Esophagus squamous epithelium (tissue), 5 donors: ENCODE results near the gene FGF14. TPM values are rescaled to one million over a fixed set of nuclear protein-coding genes. Genes with fewer than 3 reads are reported as not detected.

Experiments
- DNase-seq: peaks from one replicate; lab custom pipeline; 2025; lab: John Stamatoyannopoulos, UW
- H3K27ac ChIP-seq, 4 donors: fragments of 200-600 bp; sonication (generic); one replicate each; pipeline ENCODE4 v1.5.1; 2016 to 2019; ENCODE audit warnings: mild to moderate bottlenecking in 1 of 4
- H3K27me3 ChIP-seq, 4 donors: fragments of 200-600 bp; sonication (generic); 1 replicate in 3 of 4; 2 replicates in 1 of 4; pipeline versions ENCODE4 v1.5.1 to v1.6.0; 2017 to 2021; ENCODE audit warnings: antibody characterized with exemption in 1 of 4
- H3K36me3 ChIP-seq, 3 donors: fragments of 200-600 bp; sonication (generic); one replicate each; pipeline ENCODE4 v1.5.1; 2016 to 2019
- H3K4me1 ChIP-seq, 3 donors: fragments of 200-600 bp; sonication (generic); one replicate each; pipeline ENCODE4 v1.5.1; 2017 to 2019
- H3K4me3 ChIP-seq, 4 donors: fragments of 200-600 bp; sonication (generic); 1 replicate in 3 of 4; 2 replicates in 1 of 4; pipeline ENCODE4 v1.5.1; 2016 to 2019; ENCODE audit warnings: mild to moderate bottlenecking in 2 of 4, moderate library complexity in 1 of 4
- H3K9me3 ChIP-seq, 3 donors: fragments of 200-600 bp; sonication (generic); one replicate each; pipeline ENCODE4 v1.5.1; 2016 to 2019
- CTCF ChIP-seq, 6 experiments: fragments of 450-650 bp in 4 of 6; fragments of 200-600 bp in 2 of 6; sonication (generic) in 2 of 6; IDR thresholded peaks; one replicate each; pipeline ENCODE4 v1.5.1; 2016 to 2019; ENCODE audit warnings: antibody characterized with exemption in 6 of 6, mild to moderate bottlenecking in 4 of 6, moderate library complexity in 4 of 6
- POLR2A ChIP-seq, 4 donors: fragments of 450-650 bp; IDR thresholded peaks; one replicate each; pipeline ENCODE4 v1.6.1; 2017; ENCODE audit warnings: antibody characterized with exemption in 4 of 4, mild to moderate bottlenecking in 4 of 4, moderate library complexity in 3 of 4
- WGBS, 2 donors: methylation state at CpG; one replicate each; pipeline ENCODE4 v1.1.5; 2018; 5-methylcytosine and 5-hydroxymethylcytosine counted together
- intact Hi-C: fragments of 100-400 bp; cut with DNase I; formaldehyde crosslinking; loops from one replicate; pipeline ENCODE4 v1.15.0; 2022
- total RNA-seq, 4 donors: library from RNA; depleted of rRNA; stranded (reverse); fragments of >200 nt; gene quantifications; one replicate each; pipeline ENCODE4 v1.1.0, GENCODE V29; 2016
- donor health status: DM: yes; HTN: yes; CAD: no.

Gene FGF14
- total RNA-seq, 4 donors from 2014 or later: 0.11 to 4.2 (median 1.0) TPM

DNA sequence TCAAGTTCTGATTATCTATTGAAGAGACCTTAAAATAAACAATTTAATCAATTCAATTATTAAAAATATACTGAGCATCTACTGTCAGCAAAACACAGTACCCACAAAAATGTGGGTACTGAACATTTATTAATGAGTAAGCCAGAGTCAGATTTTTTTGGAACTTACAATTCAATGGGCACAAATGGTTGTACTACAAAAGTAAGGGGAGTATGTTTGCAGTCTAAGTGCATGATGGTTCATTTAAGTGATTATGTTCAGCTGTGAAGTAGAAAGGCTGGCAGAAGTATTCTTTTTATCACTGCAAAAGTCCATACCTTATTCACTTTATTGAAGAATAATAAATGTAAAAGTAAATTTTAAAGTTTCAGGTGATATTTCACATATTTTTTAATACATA is 27.6 kb downstream of the FGF14 start:
- TF ChIP-seq CTCF (IDR thresholded peaks at IDR 0.05): no peak
- TF ChIP-seq POLR2A (IDR thresholded peaks at IDR 0.05): no peak
- DNase-seq: no peak
- Histone ChIP-seq H3K9me3 (no peaks in the 10 kb centered on the region), H3K4me3 (no peak overlapping the region), H3K36me3 (no peaks in the 10 kb centered on the region), H3K27ac (no peak overlapping the region), H3K4me1 (peaks cover 0 to 2% (median 0%) of the 10 kb centered on the region in 3 donors), H3K27me3 (no peaks in the 10 kb centered on the region)
- intact Hi-C loops: no loop called here

DNA sequence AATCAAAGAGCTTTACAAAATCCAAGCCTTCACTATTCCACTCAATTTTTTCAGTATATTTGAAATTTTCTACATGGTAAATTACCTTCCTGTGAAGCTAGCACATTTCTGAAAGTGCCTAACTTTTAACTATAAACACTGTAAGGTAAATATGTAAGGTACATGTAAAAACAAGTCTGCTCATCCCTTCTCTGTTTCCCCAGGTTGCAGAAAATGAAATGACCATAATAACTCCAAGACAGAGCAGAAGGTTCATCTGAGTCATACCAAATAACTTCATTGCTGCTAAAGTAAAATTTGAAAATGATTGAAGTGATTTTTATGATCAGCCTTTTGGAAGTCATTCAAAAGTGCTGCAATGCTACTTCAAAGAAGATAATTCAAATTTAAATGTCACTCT is 28.6 kb downstream of the FGF14 start:
- H3K4me1 ChIP-seq: peaks cover 0 to 7% (median 0%) of the 10 kb centered on the region in 3 donors
- H3K27ac ChIP-seq: no peak overlapping the region
- TF ChIP-seq POLR2A (IDR thresholded peaks at IDR 0.05): no peak
- TF ChIP-seq CTCF (IDR thresholded peaks at IDR 0.05): no peak
- H3K36me3 ChIP-seq: no peaks in the 10 kb centered on the region
- intact Hi-C loops: no loop called here
- H3K4me3 ChIP-seq: no peak overlapping the region
- DNase-seq: no peak
- H3K27me3 ChIP-seq: no peaks in the 10 kb centered on the region
- H3K9me3 ChIP-seq: no peaks in the 10 kb centered on the region

DNA sequence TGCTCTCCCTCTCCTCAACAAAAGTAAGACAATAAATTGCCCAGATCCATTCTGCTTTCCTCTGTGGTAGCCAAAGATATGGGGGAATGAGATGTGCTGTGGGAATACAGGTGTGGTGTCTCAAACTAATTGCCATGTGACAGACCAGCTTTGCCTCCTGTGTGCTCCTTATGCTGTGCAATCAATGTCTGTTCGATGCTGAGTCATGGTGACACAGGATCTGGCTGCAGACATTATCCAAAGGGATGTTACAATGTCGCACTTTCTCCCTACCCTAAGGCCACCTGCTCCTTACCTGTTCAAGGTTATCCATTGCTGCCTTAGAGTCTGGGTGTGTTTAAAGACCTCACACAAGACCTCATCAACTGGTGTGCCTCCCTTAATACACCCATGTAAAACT is 32.5 kb downstream of the FGF14 start:
- Histone ChIP-seq H3K27me3 (no peaks in the 10 kb centered on the region), H3K27ac (peak overlapping the region in 1 of 4 donors; percentile 7), H3K4me1 (peaks cover 0 to 7% (median 0%) of the 10 kb centered on the region in 3 donors), H3K9me3 (no peaks in the 10 kb centered on the region), H3K4me3 (no peak overlapping the region), H3K36me3 (no peaks in the 10 kb centered on the region)
- no peak for TF ChIP-seq POLR2A (IDR thresholded peaks at IDR 0.05)
- no peak for TF ChIP-seq CTCF (IDR thresholded peaks at IDR 0.05)
- DNase-seq: no peak
- intact Hi-C loops: no loop called here
- 83% methylated on average over 1 of the region's 2 CpGs; no CpG with 5 or more reads in 1 of the 2 donors for WGBS, 2 donors

- intact Hi-C loops: no loop called here
- no peak overlapping the region for H3K27ac ChIP-seq
- DNase-seq: no peak
- 75 to 91% methylated on average over 14 of the region's 14 CpGs for WGBS, 2 donors
- no peaks in the 10 kb centered on the region for H3K36me3 ChIP-seq
- H3K4me1 ChIP-seq: peaks cover 0 to 7% (median 0%) of the 10 kb centered on the region in 3 donors
- H3K27me3 ChIP-seq: no peaks in the 10 kb centered on the region
- no peak overlapping the region for H3K4me3 ChIP-seq
- no peaks in the 10 kb centered on the region for H3K9me3 ChIP-seq
- TF ChIP-seq CTCF (IDR thresholded peaks at IDR 0.05) (no peak), POLR2A (IDR thresholded peaks at IDR 0.05) (no peak)
Observed at GRCh38 chr13:102367836-102368235, 34.0 kb downstream of the FGF14 start.

- Histone ChIP-seq H3K27ac (no peak overlapping the region), H3K27me3 (no peaks in the 10 kb centered on the region), H3K4me1 (no peaks in the 10 kb centered on the region), H3K36me3 (no peaks in the 10 kb centered on the region), H3K4me3 (no peak overlapping the region), H3K9me3 (no peaks in the 10 kb centered on the region)
- TF ChIP-seq CTCF (IDR thresholded peaks at IDR 0.05) (no peak), POLR2A (IDR thresholded peaks at IDR 0.05) (no peak)
- DNase-seq: no peak
- 82 to 90% methylated on average over 2 of the region's 2 CpGs for WGBS, 2 donors
- intact Hi-C loops: no loop called here
Observed at GRCh38 chr13:102361113-102361512, 40.7 kb downstream of the FGF14 start.
